Measurements from ENCODE around the gene FGD3. TPM values are rescaled to one million over a fixed set of nuclear protein-coding genes. Genes with fewer than 3 reads are reported as not detected.

The FGD3 gene
- polyA plus RNA-seq, 6 donors from 2014 or later, result 37.0 to 115 (median 65.8) TPM

- Mint-ChIP-seq H3K9me3 (no peaks in the 10 kb centered on the region), H3K4me3 (no peak overlapping the region), H3K36me3 (no peaks in the 10 kb centered on the region), H3K4me1 (peaks cover 21 to 26% (median 22%) of the 10 kb centered on the region in 3 donors), H3K27ac (peak overlapping the region in 2 of 6 donors; percentile 23 to 26), H3K27me3 (no peaks in the 10 kb centered on the region)
- no peak for DNase-seq
- no peak for ATAC-seq (ENCODE audit: low read depth in 2 of 2)
Observed at GRCh38 chr9:93052791-93053540, 105.6 kb downstream of the FGD3 start.

DNA sequence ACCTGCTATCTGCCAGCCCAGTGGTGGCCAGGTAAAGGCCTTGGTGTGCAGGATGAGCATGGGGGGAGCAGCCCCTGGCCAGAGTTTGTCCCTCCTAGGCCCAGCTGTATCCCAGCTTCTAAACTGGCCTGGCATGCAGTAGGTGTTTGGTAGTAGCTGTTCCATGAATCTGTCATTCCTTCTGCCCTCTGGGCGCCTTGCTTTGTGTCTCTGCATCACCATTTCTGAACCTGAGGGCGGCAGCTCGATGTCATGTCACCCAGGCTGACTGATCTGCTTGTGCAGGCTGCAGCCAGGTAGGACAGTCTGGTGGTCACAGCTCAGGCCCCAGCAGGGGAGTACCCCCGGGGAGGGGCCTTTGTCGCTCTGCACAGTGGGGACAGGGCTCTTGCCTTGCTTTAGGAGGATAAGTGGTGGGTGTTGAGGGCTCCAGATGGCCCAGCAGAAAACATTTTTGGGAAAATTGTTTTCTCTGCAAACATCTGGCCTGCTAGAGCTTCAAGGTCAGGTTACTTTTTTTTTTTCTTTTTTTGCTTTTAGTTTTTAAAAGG, 106.5 kb downstream of the FGD3 start:
- H3K4me3 Mint-ChIP-seq, result no peak overlapping the region
- ATAC-seq (ENCODE audit: low read depth in 2 of 2), result no peak
- peaks cover 21 to 29% (median 26%) of the 10 kb centered on the region in 3 donors for H3K4me1 Mint-ChIP-seq
- no peaks in the 10 kb centered on the region for H3K36me3 Mint-ChIP-seq
- DNase-seq, result no peak
- no peaks in the 10 kb centered on the region for H3K9me3 Mint-ChIP-seq
- peak overlapping the region in 3 of 6 donors; percentile 23 to 37 (median 26) for H3K27ac Mint-ChIP-seq
- no peaks in the 10 kb centered on the region for H3K27me3 Mint-ChIP-seq

- Mint-ChIP-seq H3K9me3 (no peaks in the 10 kb centered on the region), H3K4me3 (no peak overlapping the region), H3K4me1 (peaks cover 20 to 38% (median 34%) of the 10 kb centered on the region in 3 donors), H3K36me3 (no peaks in the 10 kb centered on the region), H3K27me3 (no peaks in the 10 kb centered on the region), H3K27ac (peak overlapping the region in 5 of 6 donors; percentile 27 to 92 (median 70))
- ATAC-seq (ENCODE audit: low read depth in 2 of 2) (no peak), DNase-seq (no peak)
Observed at GRCh38 chr9:93054758-93055704, 107.7 kb downstream of the FGD3 start.

GRCh38 chr9:93057042-93057702, 109.8 kb downstream of the FGD3 start:
- DNase-seq, result no peak
- no peaks in the 10 kb centered on the region for H3K9me3 Mint-ChIP-seq

GRCh38 chr9:93057703-93058354, 110.5 kb downstream of the FGD3 start:
- ATAC-seq (ENCODE audit: low read depth in 2 of 2) (peak; percentile 42 to 45), DNase-seq (peak; percentile 48)
- H3K9me3 Mint-ChIP-seq, result no peaks in the 10 kb centered on the region
- peak overlapping the region; percentile 73 to 92 (median 82) for H3K4me3 Mint-ChIP-seq
- no peaks in the 10 kb centered on the region for H3K36me3 Mint-ChIP-seq
- H3K27ac Mint-ChIP-seq, result peak overlapping the region; percentile 92 to 97 (median 94)
- no peaks in the 10 kb centered on the region for H3K27me3 Mint-ChIP-seq
- H3K4me1 Mint-ChIP-seq, result peaks cover 46 to 66% (median 61%) of the 10 kb centered on the region in 3 donors

More at GRCh38 chr9:93057042-93057702, 109.8 kb downstream of the FGD3 start:
- H3K27ac Mint-ChIP-seq, result peak overlapping the region; percentile 92 to 97 (median 94)
- peak overlapping the region; percentile 41 to 85 (median 77) for H3K4me3 Mint-ChIP-seq
- H3K4me1 Mint-ChIP-seq, result peaks cover 41 to 59% (median 56%) of the 10 kb centered on the region in 3 donors
- ATAC-seq (ENCODE audit: low read depth in 2 of 2), result peak; percentile 27 to 40
- H3K27me3 Mint-ChIP-seq, result no peaks in the 10 kb centered on the region
- H3K36me3 Mint-ChIP-seq, result no peaks in the 10 kb centered on the region

DNA sequence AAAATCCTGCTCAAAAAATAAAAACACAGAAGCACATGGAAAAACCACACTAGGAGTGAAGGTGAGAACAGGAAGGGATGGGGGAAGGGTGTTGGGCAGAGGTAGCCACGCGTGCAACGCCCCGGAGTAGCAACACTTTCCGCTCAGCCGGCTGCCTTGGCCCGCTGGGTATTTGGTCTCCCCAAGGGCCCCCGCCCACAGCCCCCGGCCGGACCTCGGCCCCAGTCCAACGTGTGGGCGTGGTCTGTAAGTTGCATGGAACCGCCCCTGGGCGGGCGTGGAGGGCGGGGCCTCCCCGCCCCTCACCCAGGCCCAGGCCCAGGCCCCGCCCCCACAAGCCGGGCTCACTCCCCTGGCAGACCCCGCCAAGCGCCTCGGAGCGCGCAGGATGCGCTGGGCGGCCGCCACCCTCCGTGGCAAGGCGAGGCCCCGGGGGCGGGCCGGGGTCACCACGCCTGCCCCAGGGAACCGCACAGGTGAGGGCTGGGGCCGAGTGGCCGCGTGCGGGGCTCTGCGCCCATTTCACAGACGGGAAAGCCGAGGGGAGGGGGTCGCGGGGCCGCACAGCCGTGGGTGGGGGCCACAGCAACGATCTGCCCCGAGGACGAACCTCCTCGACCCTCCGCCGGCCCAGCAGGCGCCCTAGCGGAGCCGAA, 111.2 kb downstream of the FGD3 start, which contains the start of gene SUSD3:
Gene SUSD3, plus strand, starts transcription at position 347 of the 656 bp plus-strand sequence. Its CDS starts 42 bp downstream, at position 389.
- peak within 1 kb of the TSS; percentile 92 to 98 (median 96) for H3K27ac Mint-ChIP-seq
- H3K4me1 Mint-ChIP-seq, result peaks cover 46 to 72% (median 61%) of the 10 kb centered on the region in 3 donors
- ATAC-seq (ENCODE audit: low read depth in 2 of 2) (peak; percentile 54 to 56), DNase-seq (peak; percentile 67)
- H3K36me3 Mint-ChIP-seq, result no peaks in the 10 kb centered on the region
- H3K4me3 Mint-ChIP-seq, result peak within 1 kb of the TSS; percentile 86 to 96 (median 93)
- H3K27me3 Mint-ChIP-seq, result no peaks in the 10 kb centered on the region
- H3K9me3 Mint-ChIP-seq, result no peaks in the 10 kb centered on the region

- H3K4me3 Mint-ChIP-seq, result peak overlapping the region; percentile 86 to 96 (median 93)
- no peaks in the 10 kb centered on the region for H3K27me3 Mint-ChIP-seq
Observed at GRCh38 chr9:93059011-93059714, 111.8 kb downstream of the FGD3 start.

DNA sequence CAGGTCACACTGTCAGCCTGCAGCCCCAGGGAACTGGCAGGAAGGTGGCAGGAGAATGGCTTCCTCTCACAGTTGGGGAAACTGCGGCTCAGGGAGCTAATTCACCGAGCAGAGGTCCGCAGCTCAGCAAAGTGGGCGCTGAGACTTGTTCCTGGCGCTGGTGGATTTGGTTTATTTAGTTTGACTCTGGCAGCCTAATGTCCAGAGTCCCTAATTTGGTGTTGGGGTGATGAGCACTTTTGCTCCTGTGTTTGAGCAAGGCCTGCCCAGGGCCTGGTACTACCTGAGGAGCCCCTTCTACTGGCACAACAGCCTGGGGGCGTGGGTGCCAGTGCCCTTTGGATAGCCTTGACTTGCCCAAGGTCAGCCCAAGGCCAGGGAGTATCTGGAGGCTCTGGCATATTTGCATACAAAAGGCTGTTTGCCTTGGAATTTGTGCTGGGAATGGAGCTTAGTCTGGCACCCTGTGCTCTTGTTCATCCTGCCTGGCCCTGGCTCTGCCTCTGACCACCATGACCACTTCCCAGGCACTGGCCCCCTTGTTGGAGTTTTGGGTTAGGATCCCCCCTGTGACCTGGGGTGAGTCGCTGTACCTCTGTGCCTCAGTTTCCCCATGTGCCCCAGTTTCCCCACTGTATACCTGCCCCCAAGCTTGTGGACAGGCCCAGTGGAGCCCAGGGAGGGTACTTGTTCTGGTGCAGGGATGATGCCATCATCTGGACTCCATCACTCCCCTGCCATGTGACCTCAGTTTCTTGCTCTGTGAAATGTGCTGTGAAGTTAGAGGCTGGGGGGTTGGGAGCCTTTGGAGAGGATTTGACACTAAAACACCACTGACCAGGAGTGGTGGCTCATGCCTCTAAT, 112.6 kb downstream of the FGD3 start:
- peaks cover 60 to 81% (median 69%) of the 10 kb centered on the region in 3 donors for H3K4me1 Mint-ChIP-seq
- no peak for ATAC-seq (ENCODE audit: low read depth in 2 of 2)
- peak overlapping the region; percentile 86 to 96 (median 93) for H3K4me3 Mint-ChIP-seq
- H3K27ac Mint-ChIP-seq, result peak overlapping the region; percentile 69 to 98 (median 96)
- DNase-seq, result no peak
- no peaks in the 10 kb centered on the region for H3K36me3 Mint-ChIP-seq
- H3K27me3 Mint-ChIP-seq, result no peaks in the 10 kb centered on the region
- H3K9me3 Mint-ChIP-seq, result no peaks in the 10 kb centered on the region

More at GRCh38 chr9:93059011-93059714, 111.8 kb downstream of the FGD3 start:
- Mint-ChIP-seq H3K27ac (peak overlapping the region; percentile 69 to 98 (median 96)), H3K4me1 (peaks cover 52 to 75% (median 62%) of the 10 kb centered on the region in 3 donors), H3K36me3 (no peaks in the 10 kb centered on the region), H3K9me3 (no peaks in the 10 kb centered on the region)
- DNase-seq (peak; percentile 32), ATAC-seq (ENCODE audit: low read depth in 2 of 2) (peak; percentile 7 to 9)

DNA sequence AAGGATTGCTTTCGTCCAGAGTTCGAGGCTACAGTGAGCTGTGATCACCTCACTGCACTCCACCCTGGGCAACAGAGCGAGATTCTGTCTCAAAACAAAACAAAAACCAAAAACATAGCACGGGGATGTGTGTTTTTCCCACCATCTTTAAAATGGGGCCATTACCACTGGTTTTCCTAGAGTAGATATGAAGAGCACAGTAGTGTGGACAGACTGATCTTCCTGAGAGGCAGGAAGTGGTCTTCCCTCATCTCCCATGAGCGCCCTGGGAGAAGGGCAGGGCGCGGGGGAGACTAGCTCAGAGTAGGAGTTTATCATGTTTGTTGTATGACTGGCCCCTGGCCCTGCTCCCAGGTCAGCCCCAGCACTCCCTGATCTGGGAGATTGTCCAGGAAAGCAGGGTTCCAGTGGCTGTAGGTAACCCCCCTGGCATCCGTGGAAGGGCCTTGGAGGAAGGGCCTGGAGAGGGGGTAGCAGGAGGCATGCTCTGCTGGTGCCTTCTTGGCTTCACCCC, 113.5 kb downstream of the FGD3 start:
- ATAC-seq (ENCODE audit: low read depth in 2 of 2) (no peak), DNase-seq (no peak)
- Mint-ChIP-seq H3K36me3 (no peaks in the 10 kb centered on the region), H3K9me3 (no peaks in the 10 kb centered on the region), H3K4me1 (peaks cover 64 to 88% (median 72%) of the 10 kb centered on the region in 3 donors), H3K27me3 (no peaks in the 10 kb centered on the region), H3K4me3 (peak overlapping the region; percentile 86 to 96 (median 93)), H3K27ac (peak overlapping the region; percentile 63 to 98 (median 97))

- H3K27ac Mint-ChIP-seq, result peak overlapping the region; percentile 97 to 99 (median 98)
- H3K4me3 Mint-ChIP-seq, result peak overlapping the region; percentile 86 to 96 (median 92)
- peaks cover 67 to 90% (median 77%) of the 10 kb centered on the region in 3 donors for H3K4me1 Mint-ChIP-seq
- no peaks in the 10 kb centered on the region for H3K27me3 Mint-ChIP-seq
- no peaks in the 10 kb centered on the region for H3K9me3 Mint-ChIP-seq
- ATAC-seq (ENCODE audit: low read depth in 2 of 2), result no peak
- H3K36me3 Mint-ChIP-seq, result no peaks in the 10 kb centered on the region
- DNase-seq, result no peak
Observed at GRCh38 chr9:93061260-93061751, 114.0 kb downstream of the FGD3 start.

All from naive B cell (primary cell).